Neural cell (in vitro differentiated cells): ENCODE results near the gene RBMS3. TPM values are rescaled to one million over a fixed set of nuclear protein-coding genes. Genes with fewer than 3 reads are reported as not detected.

Source experiments
- H2AFZ ChIP-seq: fragments of 200-600, 300-800 bp; sonication (generic), shearing (Covaris generic); 2 replicates; pipeline ENCODE4 v1.6.0; 2014; ENCODE audit warnings: low read depth, mild to moderate bottlenecking, antibody characterized with exemption, low read length, moderate library complexity
- H3F3A ChIP-seq: fragments of 200-600 bp; shearing (Covaris generic); 2 replicates; pipeline ENCODE4 v1.6.1; 2016; ENCODE audit warnings: mild to moderate bottlenecking, moderate library complexity, mixed read lengths, antibody characterized with exemption, low read length; ENCODE audit not compliant: insufficient read depth, poor library complexity, severe bottlenecking
- H3K27ac ChIP-seq: fragments of 200-600, 300-800 bp; sonication (generic), shearing (Covaris generic); 2 replicates; pipeline ENCODE4 v1.5.1; 2014; ENCODE audit warnings: mild to moderate bottlenecking, low read length, moderate library complexity
- H3K27me3 ChIP-seq: fragments of 300-800, 200-600 bp; sonication (generic), shearing (Covaris generic); 2 replicates; pipeline ENCODE4 v1.6.0; 2014; ENCODE audit warnings: mild to moderate bottlenecking, low read depth, low read length, moderate library complexity; ENCODE audit not compliant: insufficient read depth
- H3K36me3 ChIP-seq: fragments of 300-800, 200-600 bp; sonication (generic), shearing (Covaris generic); 2 replicates; pipeline ENCODE4 v1.5.1; 2014; ENCODE audit warnings: mild to moderate bottlenecking, antibody characterized with exemption, low read length, moderate library complexity; ENCODE audit not compliant: insufficient read depth
- H3K4me2 ChIP-seq: fragments of 300-800, 200-600 bp; sonication (generic), shearing (Covaris generic); 2 replicates; pipeline ENCODE4 v1.6.0; 2014; ENCODE audit warnings: mild to moderate bottlenecking, low read length
- H3K4me3 ChIP-seq: fragments of 300-800, 200-600 bp; sonication (generic), shearing (Covaris generic); 2 replicates; pipeline ENCODE4 v1.5.1; 2014; ENCODE audit warnings: mild to moderate bottlenecking, low read length, moderate library complexity
- H3K79me2 ChIP-seq: fragments of 200-600 bp; shearing (Covaris generic); replicated peaks from 2 replicates; pipeline ENCODE4 v1.6.0; 2014; ENCODE audit warnings: mild to moderate bottlenecking, low read length, moderate library complexity; ENCODE audit not compliant: insufficient read depth
- H3K9ac ChIP-seq: fragments of 300-800, 200-600 bp; sonication (generic), shearing (Covaris generic); 2 replicates; pipeline ENCODE4 v1.6.1; 2016; ENCODE audit warnings: mild to moderate bottlenecking, low read length, mixed read lengths
- H3K9me2 ChIP-seq: fragments of 200-600 bp; shearing (Covaris generic); 2 replicates; pipeline ENCODE4 v1.6.1; 2016; ENCODE audit warnings: mild to moderate bottlenecking, low read length, mixed read lengths; ENCODE audit not compliant: insufficient read depth
- H3K9me3 ChIP-seq: fragments of 200-600, 300-800 bp; sonication (generic), shearing (Covaris generic); 2 replicates; pipeline ENCODE4 v1.6.1; 2016; ENCODE audit warnings: mild to moderate bottlenecking, mixed run types, low read length, moderate library complexity, mixed read lengths
- H4K20me1 ChIP-seq: fragments of 200-600 bp; shearing (Covaris generic); 2 replicates; pipeline ENCODE4 v1.6.1; 2016; ENCODE audit warnings: mild to moderate bottlenecking, mixed run types; ENCODE audit not compliant: insufficient read depth
- EP300 ChIP-seq: fragments of 450-650 bp; conservative IDR thresholded peaks from 2 replicates; pipeline ENCODE4 v1.6.1; 2014; ENCODE audit warnings: antibody characterized with exemption, mild to moderate bottlenecking, moderate library complexity; ENCODE audit not compliant: poor library complexity, severe bottlenecking
- EZH2 ChIP-seq: fragments of 200-600, 300-800 bp; shearing (Covaris generic), sonication (generic); IDR thresholded peaks from 2 replicates; pipeline ENCODE4 v1.6.1; 2014; ENCODE audit warnings: antibody characterized with exemption, low read length, borderline replicate concordance, mild to moderate bottlenecking; ENCODE audit not compliant: insufficient read depth, poor library complexity, severe bottlenecking
- MXI1 ChIP-seq: fragments of 450-650 bp; conservative IDR thresholded peaks from 2 replicates; pipeline ENCODE4 v1.6.1; 2014; ENCODE audit warnings: antibody characterized with exemption, mild to moderate bottlenecking; ENCODE audit not compliant: poor library complexity, severe bottlenecking
- POLR2AphosphoS5 ChIP-seq: IDR thresholded peaks from 2 replicates; pipeline ENCODE4 v1.6.1; 2012
- RAD21 ChIP-seq: fragments of 450-650 bp; conservative IDR thresholded peaks from 2 replicates; pipeline ENCODE4 v1.6.1; 2014; ENCODE audit warnings: antibody characterized with exemption, mild to moderate bottlenecking, moderate library complexity
- REST ChIP-seq: IDR thresholded peaks from 2 replicates; pipeline ENCODE4 v1.6.1; 2012; ENCODE audit warnings: borderline replicate concordance
- SMC3 ChIP-seq: fragments of 450-650 bp; conservative IDR thresholded peaks from 2 replicates; pipeline ENCODE4 v1.6.1; 2014; ENCODE audit warnings: antibody characterized with exemption, mild to moderate bottlenecking, moderate library complexity; ENCODE audit not compliant: poor library complexity
- TAF1 ChIP-seq: IDR thresholded peaks from 2 replicates; pipeline ENCODE4 v1.6.1; 2012; ENCODE audit warnings: low read depth
- polyA plus RNA-seq: library from polyadenylated mRNA; depleted of rRNA; stranded (reverse); fragments of >200 nt; gene quantifications from 2 replicates; pipeline ENCODE4 v1.2.3, GENCODE V29; 2014
- TF ChIP-seq, protein P1 (sequence below): fragments of 450-650 bp; IDR thresholded peaks from 2 replicates; pipeline ENCODE4 v1.5.1; 2014; ENCODE audit warnings: antibody characterized with exemption, mild to moderate bottlenecking, moderate library complexity; ENCODE audit not compliant: poor library complexity, severe bottlenecking

RBMS3 gene
- polyA plus RNA-seq, 1 donor from 2014 or later = 0.53 TPM

DNA sequence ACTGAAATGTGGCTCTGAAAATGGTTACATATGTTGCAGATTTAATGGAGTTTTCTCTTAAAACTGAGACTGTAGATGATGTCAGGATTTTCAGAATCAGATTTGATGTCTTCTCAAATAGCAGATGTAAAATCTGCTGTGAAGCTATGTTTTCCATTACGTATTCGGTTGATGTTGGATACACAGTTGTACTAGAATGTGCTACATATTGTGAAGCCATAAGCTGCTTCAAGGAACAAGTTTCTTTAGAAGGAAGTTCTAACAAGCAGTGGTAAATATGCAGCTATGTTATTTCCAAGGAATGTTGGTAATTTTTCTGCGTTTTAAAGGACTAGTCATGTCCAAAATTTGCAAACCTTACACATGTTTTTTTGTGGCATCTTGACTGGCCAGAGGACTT lies 197.7 kb downstream of the RBMS3 start:
- Histone ChIP-seq H3K36me3 (no peaks in the 10 kb centered on the region), H3F3A (no peaks in the 10 kb centered on the region), H4K20me1 (no peaks in the 10 kb centered on the region), H3K79me2 (no peaks in the 10 kb centered on the region), H3K4me2 (no peak overlapping the region), H3K4me3 (no peak overlapping the region), H3K9me2 (no peaks in the 10 kb centered on the region), H3K27ac (no peak overlapping the region), H3K27me3 (no peaks in the 10 kb centered on the region), H3K9ac (no peak overlapping the region), H3K9me3 (no peaks in the 10 kb centered on the region), H2AFZ (no peak overlapping the region)
- TF ChIP-seq SMC3 = no peak
- TF ChIP-seq TAF1 = no peak
- no peak for TF ChIP-seq EP300
- no peak for TF ChIP-seq EZH2
- no peak for TF ChIP-seq REST
- no peak for TF ChIP-seq MXI1
- no peak for TF ChIP-seq POLR2AphosphoS5
- TF ChIP-seq, protein P1, sequence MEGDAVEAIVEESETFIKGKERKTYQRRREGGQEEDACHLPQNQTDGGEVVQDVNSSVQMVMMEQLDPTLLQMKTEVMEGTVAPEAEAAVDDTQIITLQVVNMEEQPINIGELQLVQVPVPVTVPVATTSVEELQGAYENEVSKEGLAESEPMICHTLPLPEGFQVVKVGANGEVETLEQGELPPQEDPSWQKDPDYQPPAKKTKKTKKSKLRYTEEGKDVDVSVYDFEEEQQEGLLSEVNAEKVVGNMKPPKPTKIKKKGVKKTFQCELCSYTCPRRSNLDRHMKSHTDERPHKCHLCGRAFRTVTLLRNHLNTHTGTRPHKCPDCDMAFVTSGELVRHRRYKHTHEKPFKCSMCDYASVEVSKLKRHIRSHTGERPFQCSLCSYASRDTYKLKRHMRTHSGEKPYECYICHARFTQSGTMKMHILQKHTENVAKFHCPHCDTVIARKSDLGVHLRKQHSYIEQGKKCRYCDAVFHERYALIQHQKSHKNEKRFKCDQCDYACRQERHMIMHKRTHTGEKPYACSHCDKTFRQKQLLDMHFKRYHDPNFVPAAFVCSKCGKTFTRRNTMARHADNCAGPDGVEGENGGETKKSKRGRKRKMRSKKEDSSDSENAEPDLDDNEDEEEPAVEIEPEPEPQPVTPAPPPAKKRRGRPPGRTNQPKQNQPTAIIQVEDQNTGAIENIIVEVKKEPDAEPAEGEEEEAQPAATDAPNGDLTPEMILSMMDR = no peak
- TF ChIP-seq RAD21 = no peak

DNA sequence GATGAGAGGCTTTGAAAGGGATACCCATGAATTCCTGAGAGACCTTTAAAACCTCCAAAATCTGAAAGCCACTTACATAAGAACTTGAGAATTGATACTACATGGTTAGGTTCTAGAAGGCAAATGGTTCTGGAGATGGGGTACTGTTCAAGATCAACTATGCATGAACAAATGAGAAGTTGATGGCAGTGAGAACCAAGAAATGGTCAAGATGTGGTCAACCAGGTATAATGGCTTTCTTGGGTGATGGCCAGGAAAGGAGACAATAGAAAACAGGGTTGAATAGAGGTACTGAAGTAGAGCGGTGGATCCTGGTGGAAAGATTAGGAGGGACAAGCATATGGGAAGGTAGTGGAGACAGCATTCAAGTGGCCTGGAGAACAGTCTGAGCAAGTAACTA lies 200.4 kb downstream of the RBMS3 start:
- H3F3A ChIP-seq = no peaks in the 10 kb centered on the region
- H3K36me3 ChIP-seq = no peaks in the 10 kb centered on the region

More for the DNA sequence above, 200.4 kb downstream of the RBMS3 start:
- no peak overlapping the region for H3K4me3 ChIP-seq
- H3K9me2 ChIP-seq = no peaks in the 10 kb centered on the region
- H3K9ac ChIP-seq = no peak overlapping the region
- H2AFZ ChIP-seq = no peak overlapping the region
- H3K4me2 ChIP-seq = no peak overlapping the region
- TF ChIP-seq MXI1 = no peak
- no peak for TF ChIP-seq SMC3
- no peak for TF ChIP-seq RAD21
- TF ChIP-seq, protein P1 = no peak
- no peak for TF ChIP-seq POLR2AphosphoS5
- no peak for TF ChIP-seq TAF1
- TF ChIP-seq EZH2 = no peak
- TF ChIP-seq EP300 = no peak
- no peak for TF ChIP-seq REST
- no peaks in the 10 kb centered on the region for H4K20me1 ChIP-seq
- no peak overlapping the region for H3K27ac ChIP-seq
- no peaks in the 10 kb centered on the region for H3K9me3 ChIP-seq
- H3K79me2 ChIP-seq = no peaks in the 10 kb centered on the region
- no peaks in the 10 kb centered on the region for H3K27me3 ChIP-seq
